Activated CD4-positive, alpha-beta T cell treated with anti-CD3 and anti-CD28 coated beads, Interleukin-2, amount 50 U/mL, for 16 hours (primary cell): Measurements from ENCODE around the gene PRMT1.

Source experiments
- DNase-seq: peaks from one replicate; pipeline ENCODE4 v3.0.0-alpha.2; 2020

The PRMT1 gene

GRCh38 chr19:49730166-49730565 is 53.1 kb downstream of the PRMT1 start:
- DNase-seq: no peak
